Mesenchymal stem cell (in vitro differentiated cells and primary cell): ENCODE results near the gene CST9.
"Not testable (repeated sequence)": the region's sequence is repeated elsewhere in the genome, so short reads cannot be mapped to it uniquely, and the experiment has no call there.

Source experiments
- DNase-seq: peaks from one replicate; pipeline ENCODE4 v3.0.0-alpha.2; 2013
- H2AFZ ChIP-seq: one replicate; pipeline ENCODE4 v1.6.1; 2013; ENCODE audit warnings: low read depth, mild to moderate bottlenecking, control low read depth, inconsistent platforms, low read length, moderate library complexity
- H2AK5ac ChIP-seq: 2 replicates; pipeline ENCODE4 v1.6.1; 2013; ENCODE audit warnings: low read length, moderate library complexity, mild to moderate bottlenecking, inconsistent platforms; ENCODE audit not compliant: severe bottlenecking
- H2BK120ac ChIP-seq: one replicate; pipeline ENCODE4 v1.6.1; 2013; ENCODE audit warnings: low read depth, mild to moderate bottlenecking, inconsistent platforms, low read length, moderate library complexity
- H2BK12ac ChIP-seq, 2 experiments: one replicate each; pipeline ENCODE4 v1.6.1; 2013; ENCODE audit warnings: inconsistent platforms in 2 of 2, low read length in 2 of 2, mild to moderate bottlenecking in 2 of 2, moderate library complexity in 2 of 2, control low read depth in 1 of 2
- H2BK15ac ChIP-seq: one replicate; pipeline ENCODE4 v1.6.1; 2013; ENCODE audit warnings: mild to moderate bottlenecking, low read depth, inconsistent platforms; ENCODE audit not compliant: poor library complexity, severe bottlenecking
- H2BK5ac ChIP-seq: 2 replicates; pipeline ENCODE4 v1.6.1; 2013; ENCODE audit warnings: low read depth, mild to moderate bottlenecking, low read length, control low read depth, inconsistent platforms; ENCODE audit not compliant: poor library complexity, severe bottlenecking
- H3K14ac ChIP-seq, 2 experiments: one replicate each; pipeline ENCODE4 v1.6.1; 2013; ENCODE audit warnings: inconsistent platforms in 2 of 2, low read length in 2 of 2, control low read depth in 1 of 2, mild to moderate bottlenecking in 1 of 2, moderate library complexity in 1 of 2
- H3K18ac ChIP-seq, 2 experiments: one replicate each; pipeline ENCODE4 v1.6.1; 2013; ENCODE audit warnings: inconsistent platforms in 2 of 2, low read length in 2 of 2, control low read depth in 1 of 2, low read depth in 1 of 2, mild to moderate bottlenecking in 1 of 2
- H3K23ac ChIP-seq, 2 experiments: one replicate each; pipeline ENCODE4 v1.6.1; 2013; ENCODE audit warnings: inconsistent platforms in 2 of 2, low read length in 2 of 2, mild to moderate bottlenecking in 2 of 2, moderate library complexity in 2 of 2, control low read depth in 1 of 2
- H3K27ac ChIP-seq: 2 replicates; pipeline ENCODE4 v1.5.1; 2013; ENCODE audit warnings: mild to moderate bottlenecking, moderate library complexity, low read length, control low read depth, inconsistent platforms; ENCODE audit not compliant: poor library complexity, severe bottlenecking
- H3K27me3 ChIP-seq, 2 experiments: 2 replicates each; pipeline versions ENCODE4 v1.6.1 to v1.7.0; 2013; ENCODE audit warnings: low read length in 2 of 2, mild to moderate bottlenecking in 2 of 2, moderate library complexity in 2 of 2, control low read depth in 1 of 2, inconsistent platforms in 1 of 2; ENCODE audit not compliant: control insufficient read depth in 1 of 2, insufficient read depth in 1 of 2
- H3K36me3 ChIP-seq, 2 experiments: 2 replicates each; pipeline versions ENCODE4 v1.6.1 to v1.7.0; 2013; ENCODE audit warnings: low read length in 2 of 2, control low read depth in 1 of 2, inconsistent platforms in 1 of 2, low read depth in 1 of 2, mild to moderate bottlenecking in 1 of 2; ENCODE audit not compliant: insufficient read depth in 2 of 2, control insufficient read depth in 1 of 2
- H3K4ac ChIP-seq, 2 experiments: one replicate each; pipeline ENCODE4 v1.6.1; 2013; ENCODE audit warnings: inconsistent platforms in 2 of 2, low read length in 2 of 2, mild to moderate bottlenecking in 2 of 2, moderate library complexity in 2 of 2, control low read depth in 1 of 2, low read depth in 1 of 2
- H3K4me1 ChIP-seq: 2 replicates; pipeline ENCODE4 v1.6.1; 2013; ENCODE audit warnings: low read depth, low read length, control low read depth; ENCODE audit not compliant: control insufficient read depth, insufficient read depth
- H3K4me2 ChIP-seq: 2 replicates; pipeline ENCODE4 v1.6.1; 2013; ENCODE audit warnings: low read length, mild to moderate bottlenecking, inconsistent platforms; ENCODE audit not compliant: poor library complexity, severe bottlenecking
- H3K4me3 ChIP-seq, 2 experiments: 2 replicates each; pipeline versions ENCODE4 v1.5.1 to v1.7.0; 2013; ENCODE audit warnings: low read length in 2 of 2, mild to moderate bottlenecking in 2 of 2, control low read depth in 1 of 2, low read depth in 1 of 2; ENCODE audit not compliant: insufficient read depth in 1 of 2
- H3K79me1 ChIP-seq: replicated peaks from 2 replicates; pipeline ENCODE4 v1.6.1; 2013; ENCODE audit warnings: mild to moderate bottlenecking, control low read depth, low read length, inconsistent platforms; ENCODE audit not compliant: poor library complexity, severe bottlenecking
- H3K9ac ChIP-seq: 2 replicates; pipeline ENCODE4 v1.7.0; 2013; ENCODE audit warnings: mild to moderate bottlenecking, low read length, moderate library complexity
- H3K9me3 ChIP-seq: 2 replicates; pipeline ENCODE4 v1.7.0; 2013; ENCODE audit warnings: mild to moderate bottlenecking, low read length; ENCODE audit not compliant: control insufficient read depth
- H4K8ac ChIP-seq: one replicate; pipeline ENCODE4 v1.6.1; 2013; ENCODE audit warnings: inconsistent platforms, mild to moderate bottlenecking, low read length, moderate library complexity
- H4K91ac ChIP-seq: one replicate; pipeline ENCODE4 v1.6.1; 2013; ENCODE audit warnings: mild to moderate bottlenecking, low read length, inconsistent platforms
- WGBS: methylation state at CpG from one replicate; pipeline ENCODE4 v1.1.7; 2013; ENCODE audit warnings: mixed read lengths; 5-methylcytosine and 5-hydroxymethylcytosine counted together

Gene CST9

GRCh38 chr20:23584434-23585199 lies 21.1 kb downstream of the CST9 start:
- no peak overlapping the region for H3K9ac ChIP-seq
- H2AFZ ChIP-seq: no peak overlapping the region
- peaks cover 37 to 45% of the 10 kb centered on the region in 2 experiments for H3K27me3 ChIP-seq
- H3K79me1 ChIP-seq: no peaks in the 10 kb centered on the region
- no peak overlapping the region for H4K91ac ChIP-seq
- no peak overlapping the region for H2AK5ac ChIP-seq
- no peak overlapping the region for H3K18ac ChIP-seq
- H3K4me2 ChIP-seq: no peak overlapping the region
- H3K36me3 ChIP-seq: no peaks in the 10 kb centered on the region
- no peak overlapping the region for H2BK15ac ChIP-seq
- 54% methylated on average over 2 of the region's 5 CpGs for WGBS
- no peak overlapping the region for H3K14ac ChIP-seq
- H3K9me3 ChIP-seq: no peaks in the 10 kb centered on the region
- H2BK12ac ChIP-seq: no peak overlapping the region
- no peak overlapping the region for H3K27ac ChIP-seq
- H4K8ac ChIP-seq: no peak overlapping the region
- H2BK5ac ChIP-seq: no peak overlapping the region
- H3K23ac ChIP-seq: no peak overlapping the region
- no peak overlapping the region for H2BK120ac ChIP-seq
- H3K4ac ChIP-seq: no peak overlapping the region
- DNase-seq: no peak
- no peak overlapping the region for H3K4me3 ChIP-seq
- no peaks in the 10 kb centered on the region for H3K4me1 ChIP-seq

- H2BK120ac ChIP-seq: no peak overlapping the region
Measured at GRCh38 chr20:23583526-23583925, 22.2 kb downstream of the CST9 start.

DNA sequence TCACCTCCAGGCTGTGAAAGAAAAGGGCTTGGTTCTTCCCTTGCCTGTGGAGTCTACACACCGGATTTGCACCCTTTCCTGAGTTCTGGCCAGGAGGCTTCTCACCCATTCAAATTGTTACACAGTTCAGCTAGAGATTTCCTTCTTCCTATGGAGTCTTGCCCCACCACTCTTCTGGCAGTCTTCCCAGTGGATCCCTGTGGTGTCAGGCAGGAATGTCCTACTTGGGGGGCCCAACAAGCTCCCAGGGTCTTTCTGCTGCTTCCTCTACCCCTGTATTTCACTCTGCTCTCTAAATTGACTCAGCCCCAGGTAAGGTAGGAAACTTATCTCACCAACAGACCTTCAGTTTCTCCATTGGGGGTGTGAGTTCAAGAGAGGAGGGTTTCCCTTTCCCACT lies 23.4 kb downstream of the CST9 start:
- Histone ChIP-seq H3K9me3 (no peaks in the 10 kb centered on the region), H3K9ac (no peak overlapping the region), H3K36me3 (no peaks in the 10 kb centered on the region), H3K27me3 (peaks cover 30 to 32% of the 10 kb centered on the region in 2 experiments), H2BK120ac (no peak overlapping the region), H3K4me3 (no peak overlapping the region), H2AK5ac (no peak overlapping the region), H3K4me1 (no peaks in the 10 kb centered on the region), H4K91ac (no peak overlapping the region), H4K8ac (no peak overlapping the region), H3K18ac (no peak overlapping the region), H2BK15ac (no peak overlapping the region), H3K14ac (no peak overlapping the region), H2BK12ac (no peak overlapping the region), H3K4me2 (no peak overlapping the region), H3K4ac (no peak overlapping the region), H2BK5ac (no peak overlapping the region), H3K27ac (no peak overlapping the region), H2AFZ (no peak overlapping the region), H3K79me1 (no peaks in the 10 kb centered on the region), H3K23ac (no peak overlapping the region)
- WGBS: 71% methylated on average over 1 of the region's 1 CpG
- DNase-seq: no peak

More at GRCh38 chr20:23583526-23583925, 22.2 kb downstream of the CST9 start:
- H3K4me2 ChIP-seq: no peak overlapping the region
- H2BK12ac ChIP-seq: no peak overlapping the region
- H4K8ac ChIP-seq: no peak overlapping the region
- no peak overlapping the region for H3K4me3 ChIP-seq
- no peak overlapping the region for H4K91ac ChIP-seq
- no peak overlapping the region for H2AK5ac ChIP-seq
- no peak overlapping the region for H3K4ac ChIP-seq
- H3K14ac ChIP-seq: no peak overlapping the region
- H3K23ac ChIP-seq: no peak overlapping the region
- no peak overlapping the region for H2AFZ ChIP-seq
- no peak for DNase-seq
- H3K4me1 ChIP-seq: no peaks in the 10 kb centered on the region
- no peaks in the 10 kb centered on the region for H3K79me1 ChIP-seq
- no peak overlapping the region for H2BK5ac ChIP-seq
- no peaks in the 10 kb centered on the region for H3K9me3 ChIP-seq
- no peak overlapping the region for H3K27ac ChIP-seq
- H3K36me3 ChIP-seq: no peaks in the 10 kb centered on the region
- H3K27me3 ChIP-seq: peaks cover 37 to 42% of the 10 kb centered on the region in 2 experiments
- no peak overlapping the region for H3K18ac ChIP-seq
- H3K9ac ChIP-seq: no peak overlapping the region
- H2BK15ac ChIP-seq: no peak overlapping the region

DNA sequence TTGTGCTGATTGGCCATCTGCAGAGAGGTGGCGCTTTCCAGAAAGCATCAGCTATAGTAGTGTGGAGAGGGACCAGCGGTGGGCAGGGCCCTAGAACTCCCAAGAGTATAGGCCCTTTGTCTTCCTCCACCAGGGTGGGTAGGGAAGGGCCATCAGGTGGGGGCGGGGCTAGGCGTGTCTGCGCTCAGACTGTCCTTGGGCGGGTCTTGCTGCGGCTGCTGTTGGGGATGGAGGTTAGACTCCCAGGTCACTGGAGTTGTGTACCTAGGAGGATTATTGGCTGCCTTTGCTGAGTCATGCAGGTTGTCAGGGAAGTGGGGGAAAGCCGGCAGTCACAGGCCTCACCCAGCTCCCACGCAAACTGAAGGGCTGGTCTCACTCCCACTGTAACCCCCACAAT lies 23.9 kb downstream of the CST9 start:
- not testable (repeated sequence) for H4K91ac ChIP-seq, H3K9ac ChIP-seq, DNase-seq, H3K4ac ChIP-seq, H4K8ac ChIP-seq, H3K4me2 ChIP-seq, H3K4me1 ChIP-seq, H3K4me3 ChIP-seq, H3K27ac ChIP-seq, H2BK12ac ChIP-seq, H2BK5ac ChIP-seq, H3K23ac ChIP-seq, H3K14ac ChIP-seq, H2AFZ ChIP-seq, H3K18ac ChIP-seq, H2BK120ac ChIP-seq, H2AK5ac ChIP-seq, H3K79me1 ChIP-seq, H2BK15ac ChIP-seq, H3K36me3 ChIP-seq, H3K9me3 ChIP-seq
- peaks cover 25 to 30% of the 10 kb centered on the region in 2 experiments for H3K27me3 ChIP-seq
- WGBS: 85% methylated on average over 9 of the region's 9 CpGs
